Activated T-cell treated with anti-CD3 and anti-CD28 coated beads, Interleukin-2, amount 50 U/mL, for 72 hours (primary cell): ENCODE data around the gene IGFALS. TPM values are rescaled to one million over a fixed set of nuclear protein-coding genes. Genes with fewer than 3 reads are reported as not detected.

ENCODE experiments used
- ATAC-seq, 2 donors: fragments of 150-1000 bp; cut with Tn5 transposase; replicated peaks in 1 of 2; 2 replicates each; pipeline ENCODE4 v1.10.0; 2021; ENCODE audit warnings: moderate library complexity in 2 of 2, mild to moderate bottlenecking in 1 of 2
- DNase-seq, 2 donors: peaks; one replicate each; pipeline ENCODE4 v3.0.0; 2021 to 2022; ENCODE audit warnings: mixed read lengths in 1 of 2
- H3K27ac Mint-ChIP-seq: one replicate; pipeline ENCODE4 v1.8.0; 2022; ENCODE audit warnings: mild to moderate bottlenecking, moderate library complexity, mixed read lengths
- H3K27me3 Mint-ChIP-seq: one replicate; pipeline ENCODE4 v1.8.0; 2022; ENCODE audit warnings: low read depth, mixed read lengths
- H3K36me3 Mint-ChIP-seq, 2 donors: one replicate each; pipeline ENCODE4 v1.8.0; 2022; ENCODE audit warnings: mixed read lengths in 2 of 2, mild to moderate bottlenecking in 1 of 2; ENCODE audit not compliant: insufficient read depth in 2 of 2
- H3K4me1 Mint-ChIP-seq: one replicate; pipeline ENCODE4 v1.8.0; 2022; ENCODE audit warnings: low read depth, mixed read lengths
- H3K4me3 Mint-ChIP-seq, 2 donors: one replicate each; pipeline ENCODE4 v1.8.0; 2022; ENCODE audit warnings: mild to moderate bottlenecking in 2 of 2, mixed read lengths in 2 of 2, moderate library complexity in 2 of 2
- H3K9me3 Mint-ChIP-seq, 2 donors: one replicate each; pipeline ENCODE4 v1.8.0; 2022; ENCODE audit warnings: mixed read lengths in 2 of 2
- total RNA-seq, 2 donors: library from RNA; stranded (reverse); gene quantifications; one replicate each; pipeline ENCODE4 v1.2.3, GENCODE V29; 2022

IGFALS gene
- total RNA-seq, 2 donors from 2014 or later, result 0.14 to 0.37 TPM

GRCh38 chr16:1790611-1791255 lies 2.8 kb downstream of the IGFALS start:
- Mint-ChIP-seq H3K36me3 (peaks cover 1 to 2% of the 10 kb centered on the region in 2 donors), H3K4me1 (no peaks in the 10 kb centered on the region), H3K27ac (no peak overlapping the region), H3K4me3 (no peak overlapping the region), H3K9me3 (no peaks in the 10 kb centered on the region), H3K27me3 (no peaks in the 10 kb centered on the region)
- ATAC-seq (no peak), DNase-seq (no peak)

DNA sequence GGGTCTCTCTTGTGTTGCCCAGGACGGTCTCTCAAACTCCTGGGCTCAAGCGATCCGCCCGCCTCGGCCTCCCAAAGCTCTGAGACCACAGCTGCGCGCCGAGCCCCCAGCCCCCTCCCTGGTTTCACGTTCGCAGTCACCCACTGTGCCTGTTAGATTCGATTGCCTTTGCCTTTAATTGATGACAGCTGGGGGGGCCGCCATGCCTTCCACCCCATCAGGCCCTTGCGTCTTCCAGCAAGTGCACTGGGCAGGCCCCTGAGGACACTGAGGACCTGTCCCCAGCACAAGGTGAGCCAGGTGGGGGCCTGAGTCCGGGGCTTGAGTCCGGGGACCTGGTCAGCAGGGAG lies 3.3 kb downstream of the IGFALS start:
- H3K9me3 Mint-ChIP-seq, result no peaks in the 10 kb centered on the region
- ATAC-seq (no peak), DNase-seq (no peak)
- H3K36me3 Mint-ChIP-seq, result peaks cover 1 to 2% of the 10 kb centered on the region in 2 donors
- peaks cover 2% of the 10 kb centered on the region for H3K4me1 Mint-ChIP-seq
- H3K27ac Mint-ChIP-seq, result no peak overlapping the region
- H3K4me3 Mint-ChIP-seq, result no peak overlapping the region
- no peaks in the 10 kb centered on the region for H3K27me3 Mint-ChIP-seq

DNA sequence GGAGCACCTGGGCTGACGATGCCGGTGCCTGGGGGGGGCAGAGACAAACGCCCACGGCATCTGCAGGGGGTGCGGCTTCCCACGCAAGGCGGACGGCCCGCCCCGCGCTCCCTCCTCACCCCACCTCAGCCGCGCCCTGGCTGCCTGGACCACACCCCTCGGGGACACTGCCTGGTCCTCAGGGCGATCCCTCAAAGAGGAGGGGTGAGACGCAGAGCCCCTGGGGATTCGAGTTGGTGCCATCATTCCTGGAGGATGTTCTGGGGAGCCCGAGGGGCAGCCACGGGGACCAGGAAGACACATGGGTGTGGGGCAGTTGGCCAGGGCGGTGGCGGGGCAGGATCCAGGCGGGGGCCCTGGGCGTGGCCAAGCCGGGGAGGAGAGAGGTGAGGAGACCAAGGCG lies 3.9 kb downstream of the IGFALS start:
- DNase-seq, result no peak
- Mint-ChIP-seq H3K9me3 (no peaks in the 10 kb centered on the region), H3K4me1 (peaks cover 7% of the 10 kb centered on the region), H3K27ac (no peak overlapping the region), H3K4me3 (no peak overlapping the region), H3K27me3 (no peaks in the 10 kb centered on the region), H3K36me3 (peaks cover 1 to 2% of the 10 kb centered on the region in 2 donors)
- ATAC-seq, result no peak

GRCh38 chr16:1788708-1789100 lies 4.8 kb downstream of the IGFALS start:
- Mint-ChIP-seq H3K4me1 (peaks cover 7% of the 10 kb centered on the region), H3K27ac (no peak overlapping the region)

DNA sequence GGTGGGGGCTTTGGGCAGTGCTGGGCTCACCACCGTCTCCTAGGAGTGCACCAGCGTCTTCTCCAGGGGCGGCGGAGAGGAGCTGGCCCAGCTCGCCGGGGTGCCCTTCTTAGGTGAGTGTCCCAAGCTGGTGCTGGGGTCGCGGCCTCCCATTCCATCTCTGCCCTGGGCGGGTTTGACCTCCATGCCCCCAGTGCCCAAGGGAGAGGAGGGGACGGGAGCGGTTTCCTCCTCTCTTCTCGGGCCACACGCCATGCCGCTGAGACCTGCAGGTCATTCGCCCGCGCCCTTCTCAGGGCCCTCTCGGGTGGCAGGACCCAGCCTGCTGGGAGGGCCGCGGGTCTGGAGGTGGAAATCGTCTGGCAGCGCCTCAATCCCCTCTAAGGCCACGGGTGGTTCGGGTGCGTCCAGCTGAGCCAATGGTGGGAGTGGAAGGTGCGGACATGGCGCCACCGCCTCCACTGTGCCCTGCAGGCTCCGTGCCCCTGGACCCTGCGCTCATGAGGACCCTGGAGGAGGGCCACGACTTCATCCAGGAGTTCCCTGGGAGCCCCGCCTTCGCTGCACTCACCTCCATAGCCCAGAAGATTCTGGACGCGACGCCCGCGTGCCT lies 5.3 kb downstream of the IGFALS start:
- no peak for DNase-seq
- Mint-ChIP-seq H3K4me3 (no peak overlapping the region), H3K4me1 (peaks cover 7% of the 10 kb centered on the region), H3K27ac (no peak overlapping the region), H3K9me3 (no peaks in the 10 kb centered on the region), H3K36me3 (peaks cover 1 to 2% of the 10 kb centered on the region in 2 donors), H3K27me3 (no peaks in the 10 kb centered on the region)
- no peak for ATAC-seq

More at GRCh38 chr16:1788708-1789100, 4.8 kb downstream of the IGFALS start:
- peaks cover 1 to 2% of the 10 kb centered on the region in 2 donors for H3K36me3 Mint-ChIP-seq
- H3K4me3 Mint-ChIP-seq, result no peak overlapping the region
- DNase-seq, result no peak
- no peaks in the 10 kb centered on the region for H3K9me3 Mint-ChIP-seq
- no peaks in the 10 kb centered on the region for H3K27me3 Mint-ChIP-seq
- no peak for ATAC-seq

DNA sequence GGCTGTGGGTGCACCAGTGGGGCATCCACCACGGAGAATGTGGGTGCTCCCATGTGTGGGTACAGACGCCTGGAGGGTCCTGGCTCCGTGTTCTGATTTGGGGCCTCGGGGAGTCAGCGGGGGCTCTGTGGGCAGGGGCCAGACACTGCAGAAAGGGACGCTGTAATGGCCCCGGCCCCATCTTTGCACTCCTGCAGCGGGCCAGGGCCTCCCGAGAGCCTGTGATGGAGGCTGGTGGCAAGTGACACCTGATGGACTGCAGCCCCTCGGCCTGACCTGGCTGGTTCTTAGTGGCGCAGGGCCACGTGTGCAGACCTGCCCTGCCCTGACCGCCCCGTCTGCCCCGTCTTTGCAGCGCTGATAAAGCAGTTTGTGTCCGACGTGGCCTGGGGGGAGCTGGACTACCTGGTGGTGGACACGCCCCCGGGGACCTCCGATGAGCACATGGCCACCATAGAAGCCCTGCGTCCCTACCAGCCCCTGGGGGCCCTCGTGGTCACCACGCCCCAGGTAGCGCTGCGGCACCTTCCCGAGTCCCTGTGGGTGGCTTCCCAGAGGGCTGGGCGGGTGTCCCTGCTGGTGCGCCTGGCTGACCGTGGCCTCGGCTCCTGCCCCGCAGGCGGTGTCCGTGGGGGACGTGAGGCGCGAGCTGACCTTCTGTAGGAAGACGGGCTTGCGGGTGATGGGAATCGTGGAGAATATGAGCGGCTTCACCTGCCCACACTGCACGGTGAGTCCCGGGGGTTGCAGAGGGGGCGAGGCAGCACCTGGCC lies 6.0 kb downstream of the IGFALS start:
- ATAC-seq (no peak), DNase-seq (no peak)
- Mint-ChIP-seq H3K9me3 (no peaks in the 10 kb centered on the region), H3K4me1 (peaks cover 7% of the 10 kb centered on the region), H3K27ac (no peak overlapping the region), H3K4me3 (no peak overlapping the region), H3K27me3 (no peaks in the 10 kb centered on the region), H3K36me3 (peaks cover 1 to 2% of the 10 kb centered on the region in 2 donors)

GRCh38 chr16:1787056-1787321 lies 6.5 kb downstream of the IGFALS start:
- no peaks in the 10 kb centered on the region for H3K9me3 Mint-ChIP-seq
- H3K4me1 Mint-ChIP-seq, result peaks cover 7% of the 10 kb centered on the region
- no peak overlapping the region for H3K27ac Mint-ChIP-seq
- no peak overlapping the region for H3K4me3 Mint-ChIP-seq
- H3K27me3 Mint-ChIP-seq, result no peaks in the 10 kb centered on the region
- DNase-seq (no peak), ATAC-seq (no peak)
- H3K36me3 Mint-ChIP-seq, result peaks cover 2 to 3% of the 10 kb centered on the region in 2 donors

DNA sequence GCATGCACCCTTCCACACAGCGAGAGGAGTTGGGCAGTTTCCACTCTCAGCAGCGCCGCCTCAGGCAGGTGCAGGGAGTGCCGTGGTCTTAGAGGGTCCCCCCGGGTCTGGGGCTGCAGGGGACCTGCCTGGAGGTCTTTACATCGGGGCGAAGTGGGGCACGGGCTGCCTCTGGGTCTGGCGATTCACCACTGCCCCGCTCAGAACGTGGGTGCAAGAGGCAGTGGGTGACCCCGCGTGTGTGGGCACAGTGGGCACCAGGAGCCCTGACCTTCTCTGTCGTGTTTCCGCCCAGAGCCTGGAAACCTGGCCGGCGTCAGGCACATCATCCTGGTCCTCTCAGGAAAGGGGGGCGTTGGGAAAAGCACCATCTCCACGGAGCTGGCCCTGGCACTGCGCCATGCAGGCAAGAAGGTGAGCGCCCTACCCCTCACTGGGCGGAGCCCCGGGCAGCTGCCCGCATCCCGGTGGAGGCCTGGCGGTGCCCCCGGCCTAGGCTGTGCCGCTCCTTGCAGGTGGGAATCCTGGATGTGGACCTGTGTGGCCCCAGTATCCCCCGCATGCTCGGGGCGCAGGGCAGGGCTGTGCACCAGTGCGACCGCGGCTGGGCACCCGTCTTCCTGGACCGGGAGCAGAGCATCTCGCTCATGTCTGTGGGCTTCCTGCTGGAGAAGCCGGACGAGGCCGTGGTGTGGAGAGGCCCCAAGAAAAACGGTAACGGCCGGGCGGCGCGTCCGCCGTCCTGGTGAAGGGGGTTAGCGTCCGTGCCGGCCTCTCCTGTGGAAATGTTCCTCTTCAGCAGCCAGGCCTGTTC lies 7.1 kb downstream of the IGFALS start:
- DNase-seq, result peak in 1 of 2 donors; percentile 1

GRCh38 chr16:1785846-1786170 lies 7.7 kb downstream of the IGFALS start:
- no peaks in the 10 kb centered on the region for H3K9me3 Mint-ChIP-seq
- no peak overlapping the region for H3K27ac Mint-ChIP-seq
- no peak overlapping the region for H3K4me3 Mint-ChIP-seq
- H3K36me3 Mint-ChIP-seq, result peaks cover 2 to 3% of the 10 kb centered on the region in 2 donors
- no peak for ATAC-seq
- peaks cover 19% of the 10 kb centered on the region for H3K4me1 Mint-ChIP-seq
- H3K27me3 Mint-ChIP-seq, result no peaks in the 10 kb centered on the region
- DNase-seq, result no peak

More for the DNA sequence above, 7.1 kb downstream of the IGFALS start:
- ATAC-seq, result no peak
- Mint-ChIP-seq H3K4me1 (peaks cover 12% of the 10 kb centered on the region), H3K4me3 (no peak overlapping the region), H3K9me3 (no peaks in the 10 kb centered on the region), H3K27ac (no peak overlapping the region), H3K27me3 (no peaks in the 10 kb centered on the region), H3K36me3 (peaks cover 2 to 3% of the 10 kb centered on the region in 2 donors)

DNA sequence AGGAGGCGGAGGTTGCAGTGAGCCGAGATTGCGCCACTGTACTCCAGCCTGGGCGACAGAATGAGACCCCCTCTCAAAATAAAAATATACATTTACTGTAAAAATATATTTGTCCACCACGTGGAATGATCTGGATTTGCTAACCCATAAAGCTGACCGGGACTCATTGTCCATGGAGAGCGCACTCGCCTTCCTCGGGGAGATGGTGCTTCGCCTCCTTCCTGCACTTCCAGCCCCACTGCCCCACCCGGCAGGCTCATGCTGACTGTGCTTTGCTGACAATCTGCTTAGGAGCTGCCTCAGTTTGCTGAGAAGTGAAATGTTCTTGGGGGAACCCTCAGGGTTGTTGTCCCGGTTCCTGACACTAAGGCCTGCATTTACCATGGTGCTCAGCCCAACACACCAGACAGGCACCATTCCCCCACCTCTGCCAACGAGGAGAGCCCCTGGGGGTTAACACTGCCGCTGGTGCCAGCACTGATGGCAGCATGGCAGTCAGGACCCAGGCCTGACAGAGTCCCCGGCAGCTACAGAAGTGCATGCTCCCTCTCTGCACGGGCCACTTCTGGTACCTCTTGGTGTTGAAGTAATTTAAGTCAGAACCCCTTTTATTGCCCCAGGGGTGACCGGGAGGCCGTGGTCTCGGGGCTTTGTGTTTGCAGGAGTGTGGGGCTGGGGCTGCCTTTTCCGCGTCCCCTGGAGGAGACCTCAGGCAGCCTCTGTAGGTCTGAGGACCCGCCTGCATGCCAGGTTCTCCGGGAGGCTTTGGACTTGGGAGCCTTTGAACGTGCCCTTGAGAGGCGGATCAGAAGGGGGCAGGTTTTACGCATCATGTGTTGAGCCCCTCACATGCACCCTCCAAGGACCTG lies 8.3 kb downstream of the IGFALS start:
- H3K4me1 Mint-ChIP-seq, result peaks cover 25% of the 10 kb centered on the region
- no peak overlapping the region for H3K27ac Mint-ChIP-seq
- no peak for DNase-seq
- H3K36me3 Mint-ChIP-seq, result peaks cover 2 to 3% of the 10 kb centered on the region in 2 donors
- H3K9me3 Mint-ChIP-seq, result no peaks in the 10 kb centered on the region
- no peak for ATAC-seq
- peak overlapping the region in 1 of 2 donors; percentile 47 for H3K4me3 Mint-ChIP-seq
- no peaks in the 10 kb centered on the region for H3K27me3 Mint-ChIP-seq

DNA sequence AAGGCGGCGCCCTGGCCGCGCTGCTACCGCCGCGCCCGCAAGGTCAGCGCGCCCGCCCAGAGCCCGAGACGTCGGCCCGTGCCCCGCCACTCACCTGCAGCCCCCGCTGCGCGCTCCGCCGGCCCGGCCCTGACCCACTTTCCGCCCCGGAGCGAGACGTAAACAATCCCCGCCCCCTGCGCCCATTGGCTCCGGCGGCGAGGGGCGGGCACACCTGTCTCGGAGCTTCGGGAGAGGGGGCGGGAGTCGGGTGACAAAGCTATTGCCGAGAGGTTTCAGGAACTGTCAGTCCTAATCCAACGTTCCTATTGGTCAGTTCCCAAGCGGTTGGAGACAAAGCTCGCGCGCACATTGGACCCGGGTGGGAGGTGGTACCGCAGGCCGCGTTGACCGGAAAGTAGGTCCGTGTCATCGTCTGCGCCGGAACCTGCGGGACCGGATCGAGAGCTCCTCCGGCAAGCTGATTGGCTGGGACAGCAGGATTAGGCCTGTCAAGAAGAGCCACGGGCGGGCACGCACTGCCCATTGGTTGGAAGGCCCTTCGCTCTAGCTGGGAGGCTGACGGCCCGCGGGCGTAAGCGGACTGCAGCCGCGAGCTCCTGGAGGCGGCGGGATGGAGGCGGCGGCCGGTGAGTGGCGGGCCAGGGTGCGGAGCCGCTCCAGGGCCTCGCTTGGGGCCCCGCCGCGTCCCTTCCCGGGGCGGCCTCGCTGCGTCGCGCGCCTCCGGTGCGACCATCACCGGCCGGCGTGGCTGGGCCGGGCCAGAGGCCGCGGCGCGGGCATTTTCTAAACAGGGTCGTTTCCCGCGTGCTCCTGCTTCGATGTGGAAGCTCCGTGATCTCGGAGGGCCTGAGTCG lies 10.9 kb downstream of the IGFALS start, which contains the start of the genes NUBP2 and SPSB3:
Gene NUBP2 (plus strand): TSS at position 553 of the 857 bp plus-strand sequence. CDS start 61 bp downstream, at position 614.
Gene SPSB3 (minus strand): TSS at position 164 of the 857 bp plus-strand sequence. CDS start 1,088 bp downstream, outside the sequence.
- peak within 1 kb of the TSS; percentile 88 to 96 for H3K4me3 Mint-ChIP-seq
- no peaks in the 10 kb centered on the region for H3K9me3 Mint-ChIP-seq
- peak within 1 kb of the TSS; percentile 61 for H3K27ac Mint-ChIP-seq
- H3K4me1 Mint-ChIP-seq, result peaks cover 27% of the 10 kb centered on the region
- ATAC-seq (peak; percentile 91), DNase-seq (peak; percentile 98 to 100)
- H3K36me3 Mint-ChIP-seq, result peaks cover 0 to 2% of the 10 kb centered on the region in 2 donors
- H3K27me3 Mint-ChIP-seq, result no peaks in the 10 kb centered on the region
